Measurements from ENCODE around the gene CDH10.

DNA sequence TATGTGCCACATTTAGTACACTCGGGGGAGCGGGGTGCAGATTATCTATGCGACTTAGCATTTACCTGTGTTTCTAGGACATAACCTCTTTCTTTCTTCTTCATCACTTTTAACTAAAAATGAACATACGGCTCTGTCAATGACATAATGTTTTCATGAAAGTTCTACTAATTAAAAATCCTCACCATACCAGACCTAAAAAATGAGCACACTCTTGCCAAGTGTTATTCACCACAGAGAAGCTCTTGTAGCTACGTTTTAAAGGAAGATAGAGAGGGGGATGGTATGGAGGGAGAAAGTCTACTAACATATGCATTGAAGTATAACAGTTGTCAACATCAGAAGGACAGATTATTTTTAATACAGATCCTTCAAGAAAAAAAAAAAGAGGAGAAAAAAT is 1.6 kb downstream of the CDH10 start:
- TF ChIP-seq, protein P1, sequence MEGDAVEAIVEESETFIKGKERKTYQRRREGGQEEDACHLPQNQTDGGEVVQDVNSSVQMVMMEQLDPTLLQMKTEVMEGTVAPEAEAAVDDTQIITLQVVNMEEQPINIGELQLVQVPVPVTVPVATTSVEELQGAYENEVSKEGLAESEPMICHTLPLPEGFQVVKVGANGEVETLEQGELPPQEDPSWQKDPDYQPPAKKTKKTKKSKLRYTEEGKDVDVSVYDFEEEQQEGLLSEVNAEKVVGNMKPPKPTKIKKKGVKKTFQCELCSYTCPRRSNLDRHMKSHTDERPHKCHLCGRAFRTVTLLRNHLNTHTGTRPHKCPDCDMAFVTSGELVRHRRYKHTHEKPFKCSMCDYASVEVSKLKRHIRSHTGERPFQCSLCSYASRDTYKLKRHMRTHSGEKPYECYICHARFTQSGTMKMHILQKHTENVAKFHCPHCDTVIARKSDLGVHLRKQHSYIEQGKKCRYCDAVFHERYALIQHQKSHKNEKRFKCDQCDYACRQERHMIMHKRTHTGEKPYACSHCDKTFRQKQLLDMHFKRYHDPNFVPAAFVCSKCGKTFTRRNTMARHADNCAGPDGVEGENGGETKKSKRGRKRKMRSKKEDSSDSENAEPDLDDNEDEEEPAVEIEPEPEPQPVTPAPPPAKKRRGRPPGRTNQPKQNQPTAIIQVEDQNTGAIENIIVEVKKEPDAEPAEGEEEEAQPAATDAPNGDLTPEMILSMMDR (IDR thresholded peaks at IDR 0.05; ENCODE audit: low read depth, low read length, missing input control) = no peak
- TF ChIP-seq RAD21 (IDR thresholded peaks at IDR 0.05) (no peak), TAF1 (conservative IDR thresholded peaks at IDR 0.05) (no peak), EGR1 (IDR thresholded peaks at IDR 0.05; ENCODE audit: low read depth in 2 of 2) (no peak)
